GM12892 (cell line): ENCODE data around the gene MED8.

ENCODE experiments used
- POLR2A ChIP-seq: IDR thresholded peaks from 2 replicates; pipeline ENCODE4 v1.6.1; 2011; ENCODE audit warnings: low read depth, low read length, control low read depth
- POLR2AphosphoS5 ChIP-seq: IDR thresholded peaks from 2 replicates; pipeline ENCODE4 v1.6.1; 2011; ENCODE audit warnings: low read depth, low read length, control low read depth
- TAF1 ChIP-seq: IDR thresholded peaks from 2 replicates; pipeline ENCODE4 v1.6.1; 2011; ENCODE audit warnings: low read depth, mild to moderate bottlenecking, control low read depth, low read length, borderline replicate concordance

- TF ChIP-seq POLR2A = no peak
- TF ChIP-seq TAF1 = no peak
- no peak for TF ChIP-seq POLR2AphosphoS5
These were observed 49.0 kb downstream of the MED8 start for GRCh38 chr1:43340559-43340958.
